ENCODE measurements around the gene LRRTM4. TPM values are rescaled to one million over a fixed set of nuclear protein-coding genes. Genes with fewer than 3 reads are reported as not detected.

The LRRTM4 gene
- total RNA-seq, 1 donor from 2014 or later, result not detected

DNA sequence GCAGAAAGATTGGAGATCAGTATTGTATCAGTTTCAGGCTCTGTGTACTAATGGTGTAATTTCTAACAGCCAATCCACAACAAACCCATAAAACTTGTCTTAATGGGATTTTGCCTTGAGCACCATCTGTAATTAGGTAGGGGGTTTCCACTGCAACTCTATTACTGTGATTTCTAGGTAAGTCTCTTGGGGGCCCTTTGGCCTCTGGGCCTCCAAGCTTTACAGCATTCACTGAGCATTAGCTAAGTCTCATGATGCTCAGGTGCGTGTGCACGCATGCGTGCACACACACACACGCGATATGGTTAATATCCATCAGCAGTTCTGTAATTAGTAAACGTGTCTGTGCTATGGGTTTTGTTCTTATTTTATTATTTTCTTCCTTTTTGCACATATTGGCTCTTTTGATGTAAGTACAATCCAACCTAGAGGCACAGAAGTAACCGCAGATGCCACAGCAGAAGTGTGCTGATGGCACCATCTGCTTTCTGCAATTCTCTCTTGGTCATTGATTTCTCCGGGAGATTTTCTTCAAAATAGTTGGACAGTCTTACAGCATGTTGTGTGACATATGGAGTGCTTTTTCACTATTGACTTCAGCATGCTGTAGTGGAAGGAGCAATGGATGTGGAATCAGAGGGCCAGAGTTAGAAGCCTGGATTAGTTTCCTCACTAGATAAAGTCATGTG lies 592.0 kb downstream of the LRRTM4 start:
- no peaks in the 10 kb centered on the region for H3K36me3 ChIP-seq (ENCODE audit: control insufficient read depth, insufficient read depth, low read length)
- no peaks in the 10 kb centered on the region for H3K27me3 ChIP-seq (ENCODE audit: control insufficient read depth, insufficient read depth, low read length)
- no peak for DNase-seq (ENCODE audit: low read depth)

DNA sequence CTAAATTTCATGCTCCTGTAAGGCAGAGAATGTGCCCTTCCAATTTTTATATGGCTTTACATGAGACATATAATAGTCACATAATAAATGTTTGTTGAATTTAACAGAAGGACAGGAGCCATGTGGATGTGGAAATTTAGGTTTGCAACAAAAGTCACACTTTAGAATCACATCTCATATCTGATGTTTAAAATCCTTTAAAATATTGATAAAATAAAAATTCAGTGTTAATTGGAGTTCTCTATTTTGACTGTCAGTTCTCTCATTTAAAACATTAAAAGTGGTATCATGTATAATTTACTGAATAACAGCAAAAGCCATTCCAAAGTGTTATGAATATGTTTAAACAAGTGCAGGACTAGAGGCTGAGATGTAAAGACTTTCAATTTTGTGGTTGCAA lies 594.1 kb downstream of the LRRTM4 start:
- Histone ChIP-seq H3K27me3 (ENCODE audit: control insufficient read depth, insufficient read depth, low read length) (no peaks in the 10 kb centered on the region), H3K36me3 (ENCODE audit: control insufficient read depth, insufficient read depth, low read length) (no peaks in the 10 kb centered on the region), H3K4me3 (ENCODE audit: low read depth, low read length) (no peak overlapping the region)
- no peak for DNase-seq (ENCODE audit: low read depth)
- TF ChIP-seq, protein P1, sequence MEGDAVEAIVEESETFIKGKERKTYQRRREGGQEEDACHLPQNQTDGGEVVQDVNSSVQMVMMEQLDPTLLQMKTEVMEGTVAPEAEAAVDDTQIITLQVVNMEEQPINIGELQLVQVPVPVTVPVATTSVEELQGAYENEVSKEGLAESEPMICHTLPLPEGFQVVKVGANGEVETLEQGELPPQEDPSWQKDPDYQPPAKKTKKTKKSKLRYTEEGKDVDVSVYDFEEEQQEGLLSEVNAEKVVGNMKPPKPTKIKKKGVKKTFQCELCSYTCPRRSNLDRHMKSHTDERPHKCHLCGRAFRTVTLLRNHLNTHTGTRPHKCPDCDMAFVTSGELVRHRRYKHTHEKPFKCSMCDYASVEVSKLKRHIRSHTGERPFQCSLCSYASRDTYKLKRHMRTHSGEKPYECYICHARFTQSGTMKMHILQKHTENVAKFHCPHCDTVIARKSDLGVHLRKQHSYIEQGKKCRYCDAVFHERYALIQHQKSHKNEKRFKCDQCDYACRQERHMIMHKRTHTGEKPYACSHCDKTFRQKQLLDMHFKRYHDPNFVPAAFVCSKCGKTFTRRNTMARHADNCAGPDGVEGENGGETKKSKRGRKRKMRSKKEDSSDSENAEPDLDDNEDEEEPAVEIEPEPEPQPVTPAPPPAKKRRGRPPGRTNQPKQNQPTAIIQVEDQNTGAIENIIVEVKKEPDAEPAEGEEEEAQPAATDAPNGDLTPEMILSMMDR (IDR thresholded peaks at IDR 0.05; ENCODE audit: insufficient read depth, low read length, poor library complexity, severe bottlenecking), result no peak

More for the DNA sequence above, 592.0 kb downstream of the LRRTM4 start:
- TF ChIP-seq, protein P1 (IDR thresholded peaks at IDR 0.05; ENCODE audit: insufficient read depth, low read length, poor library complexity, severe bottlenecking), result no peak
- no peak overlapping the region for H3K4me3 ChIP-seq (ENCODE audit: low read depth, low read length)

DNA sequence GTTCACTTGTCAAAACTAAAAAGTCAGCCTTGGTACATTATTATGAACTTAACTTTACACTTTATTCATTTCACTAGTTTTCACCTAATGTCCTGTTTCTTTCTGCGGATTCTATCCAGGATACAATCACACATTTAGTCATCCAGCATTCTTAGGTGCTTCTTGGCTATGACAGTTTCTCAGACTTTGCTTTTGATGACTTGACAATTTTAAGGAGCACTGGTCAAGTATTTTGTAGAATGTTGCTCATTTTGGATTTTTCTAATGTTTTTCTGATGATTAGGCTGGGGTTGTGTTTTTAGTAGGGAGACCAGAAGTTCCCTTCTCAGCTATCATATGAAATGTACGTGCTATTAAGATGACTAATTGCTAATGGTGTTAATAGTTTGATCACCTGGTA lies 601.2 kb downstream of the LRRTM4 start:
- no peak for DNase-seq (ENCODE audit: low read depth)
- Histone ChIP-seq H3K36me3 (ENCODE audit: control insufficient read depth, insufficient read depth, low read length) (no peaks in the 10 kb centered on the region), H3K4me3 (ENCODE audit: low read depth, low read length) (no peak overlapping the region), H3K27me3 (ENCODE audit: control insufficient read depth, insufficient read depth, low read length) (no peaks in the 10 kb centered on the region)
- TF ChIP-seq, protein P1 (IDR thresholded peaks at IDR 0.05; ENCODE audit: insufficient read depth, low read length, poor library complexity, severe bottlenecking), result no peak

DNA sequence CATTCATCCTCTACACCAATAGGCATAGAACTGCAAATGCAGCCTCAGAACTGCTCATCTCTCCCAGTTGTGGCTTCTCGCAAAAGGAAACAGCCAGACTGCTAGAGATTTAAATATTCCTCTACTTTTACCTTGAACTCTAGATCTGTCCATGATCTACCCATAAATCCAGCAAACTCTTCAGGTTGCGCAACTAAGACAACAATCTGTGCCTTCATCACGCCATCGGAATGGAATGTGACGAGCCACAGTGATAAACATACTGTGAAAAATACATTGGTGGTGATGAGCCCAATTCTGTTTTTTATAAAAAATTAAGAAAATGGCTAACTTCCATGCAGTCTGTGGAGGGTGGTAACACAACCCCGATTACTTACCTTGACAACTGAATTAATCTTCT lies 626.7 kb downstream of the LRRTM4 start:
- TF ChIP-seq, protein P1 (IDR thresholded peaks at IDR 0.05; ENCODE audit: insufficient read depth, low read length, poor library complexity, severe bottlenecking), result no peak
- H3K4me3 ChIP-seq (ENCODE audit: low read depth, low read length), result no peak overlapping the region
- DNase-seq (ENCODE audit: low read depth), result no peak
- no peaks in the 10 kb centered on the region for H3K27me3 ChIP-seq (ENCODE audit: control insufficient read depth, insufficient read depth, low read length)
- H3K36me3 ChIP-seq (ENCODE audit: control insufficient read depth, insufficient read depth, low read length), result no peaks in the 10 kb centered on the region

DNA sequence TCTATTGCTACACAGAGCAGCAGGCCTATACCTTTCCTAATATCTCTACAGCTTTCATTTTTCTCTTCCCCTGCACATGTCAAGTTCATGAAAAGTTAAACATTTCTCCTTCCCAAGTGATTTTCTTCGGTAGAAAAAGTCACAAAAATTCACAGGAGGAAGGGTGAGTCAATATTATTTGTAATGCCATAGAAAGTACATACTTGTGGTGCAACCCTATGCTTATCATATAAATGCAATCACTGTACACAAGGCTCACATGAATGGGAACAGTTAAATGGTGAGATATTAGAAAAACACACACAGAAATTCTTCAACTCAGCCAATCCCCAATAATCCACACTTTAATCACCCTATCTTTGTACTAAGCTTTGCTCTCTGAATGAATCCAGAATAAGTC lies 651.6 kb downstream of the LRRTM4 start:
- H3K36me3 ChIP-seq (ENCODE audit: control insufficient read depth, insufficient read depth, low read length), result no peaks in the 10 kb centered on the region
- no peak for DNase-seq (ENCODE audit: low read depth)
- no peak overlapping the region for H3K4me3 ChIP-seq (ENCODE audit: low read depth, low read length)
- H3K27me3 ChIP-seq (ENCODE audit: control insufficient read depth, insufficient read depth, low read length), result no peaks in the 10 kb centered on the region
- TF ChIP-seq, protein P1 (IDR thresholded peaks at IDR 0.05; ENCODE audit: insufficient read depth, low read length, poor library complexity, severe bottlenecking), result no peak

DNA sequence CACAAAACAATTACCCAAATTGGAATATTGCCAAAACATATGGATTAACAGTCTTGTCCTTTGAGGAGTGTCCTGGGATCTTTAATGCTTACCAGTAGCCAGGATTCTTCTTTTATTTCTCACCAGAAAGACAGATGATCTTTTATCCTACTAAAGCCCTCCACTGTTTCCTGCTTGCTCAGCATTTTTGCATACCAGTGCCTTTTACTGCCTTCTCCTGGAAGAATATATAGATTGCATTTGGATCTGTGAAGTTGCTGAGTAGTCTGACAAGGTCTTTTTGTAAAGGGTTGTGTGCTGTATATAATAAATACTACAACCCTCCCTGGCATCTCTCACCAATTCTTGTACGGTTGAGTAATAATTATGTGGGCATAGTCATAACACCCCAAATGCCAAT lies 652.2 kb downstream of the LRRTM4 start:
- Histone ChIP-seq H3K4me3 (ENCODE audit: low read depth, low read length) (no peak overlapping the region), H3K27me3 (ENCODE audit: control insufficient read depth, insufficient read depth, low read length) (no peaks in the 10 kb centered on the region), H3K36me3 (ENCODE audit: control insufficient read depth, insufficient read depth, low read length) (no peaks in the 10 kb centered on the region)
- TF ChIP-seq, protein P1 (IDR thresholded peaks at IDR 0.05; ENCODE audit: insufficient read depth, low read length, poor library complexity, severe bottlenecking), result no peak
- DNase-seq (ENCODE audit: low read depth), result no peak

Data from kidney epithelial cell (primary cell).